HG02759 (cell line): ENCODE data around the gene PFKP.

ENCODE experiments used
- ATAC-seq: cut with Tn5 transposase; IDR thresholded peaks from one replicate; pipeline ENCODE4 v1.9.1; 2021; ENCODE audit warnings: mild to moderate bottlenecking, moderate library complexity; ENCODE audit not compliant: unreplicated experiment

Gene PFKP

GRCh38 chr10:3179174-3179573, 111.8 kb downstream of the PFKP start:
- ATAC-seq: no peak

GRCh38 chr10:3180355-3181025, 113.1 kb downstream of the PFKP start:
- ATAC-seq: no peak

- ATAC-seq: no peak
Measured at GRCh38 chr10:3185386-3185785, 118.0 kb downstream of the PFKP start.

GRCh38 chr10:3186368-3186767, 119.0 kb downstream of the PFKP start:
- no peak for ATAC-seq
